NCI-H526 treated with DMSO at 0.1 percent for 48 hours (cell line): ENCODE measurements around the gene KL.

Experiments
- DNase-seq: peaks from one replicate; lab custom pipeline; 2025; lab: John Stamatoyannopoulos, UW

Gene KL

DNA sequence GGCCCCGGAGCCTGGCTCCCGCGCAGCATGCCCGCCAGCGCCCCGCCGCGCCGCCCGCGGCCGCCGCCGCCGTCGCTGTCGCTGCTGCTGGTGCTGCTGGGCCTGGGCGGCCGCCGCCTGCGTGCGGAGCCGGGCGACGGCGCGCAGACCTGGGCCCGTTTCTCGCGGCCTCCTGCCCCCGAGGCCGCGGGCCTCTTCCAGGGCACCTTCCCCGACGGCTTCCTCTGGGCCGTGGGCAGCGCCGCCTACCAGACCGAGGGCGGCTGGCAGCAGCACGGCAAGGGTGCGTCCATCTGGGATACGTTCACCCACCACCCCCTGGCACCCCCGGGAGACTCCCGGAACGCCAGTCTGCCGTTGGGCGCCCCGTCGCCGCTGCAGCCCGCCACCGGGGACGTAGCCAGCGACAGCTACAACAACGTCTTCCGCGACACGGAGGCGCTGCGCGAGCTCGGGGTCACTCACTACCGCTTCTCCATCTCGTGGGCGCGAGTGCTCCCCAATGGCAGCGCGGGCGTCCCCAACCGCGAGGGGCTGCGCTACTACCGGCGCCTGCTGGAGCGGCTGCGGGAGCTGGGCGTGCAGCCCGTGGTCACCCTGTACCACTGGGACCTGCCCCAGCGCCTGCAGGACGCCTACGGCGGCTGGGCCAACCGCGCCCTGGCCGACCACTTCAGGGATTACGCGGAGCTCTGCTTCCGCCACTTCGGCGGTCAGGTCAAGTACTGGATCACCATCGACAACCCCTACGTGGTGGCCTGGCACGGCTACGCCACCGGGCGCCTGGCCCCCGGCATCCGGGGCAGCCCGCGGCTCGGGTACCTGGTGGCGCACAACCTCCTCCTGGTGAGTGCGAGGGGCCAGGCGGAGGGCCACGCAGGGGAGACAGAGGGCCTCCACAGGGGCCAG, at the start of gene KL:
TSS of gene KL (plus strand) at position 10 of the 909 bp plus-strand sequence. CDS start at position 28, 18 bp downstream.
- peak; percentile 8 for DNase-seq

DNA sequence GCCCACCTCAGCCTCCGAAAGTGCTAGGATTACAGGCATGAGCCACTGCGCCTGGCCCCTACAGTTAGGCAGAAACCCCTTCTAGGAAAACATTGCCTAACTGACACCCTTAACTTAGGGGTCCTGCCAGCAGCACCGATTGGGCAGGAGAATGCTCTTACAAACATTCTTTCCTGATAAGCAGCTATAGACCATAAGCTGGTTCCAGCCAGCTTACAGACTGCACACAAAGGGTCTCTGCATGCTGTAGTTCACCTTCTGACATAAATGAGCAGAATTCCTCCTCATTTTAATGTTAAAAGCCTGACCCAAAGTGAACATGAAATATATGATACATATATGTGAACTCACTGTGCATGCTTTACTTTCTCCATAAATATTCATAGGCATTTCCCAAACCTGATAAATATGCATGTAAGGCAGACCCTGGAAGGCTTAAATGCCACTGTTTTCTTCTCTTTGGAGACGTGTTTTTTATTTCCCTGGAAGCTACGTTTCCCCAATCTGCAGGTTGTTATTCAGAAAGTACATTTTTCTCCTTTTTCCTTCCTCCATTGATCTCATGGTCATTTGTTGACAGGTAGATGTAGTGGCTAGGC, 48.5 kb upstream of the KL start:
- DNase-seq: no peak

DNA sequence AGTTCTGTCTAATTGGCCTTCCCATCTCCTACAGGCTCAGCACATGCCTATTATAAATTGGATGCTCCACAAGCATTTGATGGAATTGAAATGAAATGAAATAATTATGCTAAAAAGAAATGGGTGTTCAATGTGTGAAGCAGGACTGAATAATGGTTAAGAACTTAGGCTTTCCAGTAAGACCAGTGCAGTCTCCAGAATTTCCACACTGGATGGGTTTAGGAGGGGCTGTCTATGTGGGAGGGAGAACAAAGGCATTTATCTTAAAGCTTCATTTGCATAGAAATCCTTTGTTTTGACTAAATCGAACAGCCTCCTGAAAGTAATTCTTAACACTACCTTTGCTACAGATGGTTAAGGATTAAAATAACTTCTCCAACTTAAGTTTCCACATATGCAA, 47.9 kb upstream of the KL start:
- DNase-seq: no peak

DNA sequence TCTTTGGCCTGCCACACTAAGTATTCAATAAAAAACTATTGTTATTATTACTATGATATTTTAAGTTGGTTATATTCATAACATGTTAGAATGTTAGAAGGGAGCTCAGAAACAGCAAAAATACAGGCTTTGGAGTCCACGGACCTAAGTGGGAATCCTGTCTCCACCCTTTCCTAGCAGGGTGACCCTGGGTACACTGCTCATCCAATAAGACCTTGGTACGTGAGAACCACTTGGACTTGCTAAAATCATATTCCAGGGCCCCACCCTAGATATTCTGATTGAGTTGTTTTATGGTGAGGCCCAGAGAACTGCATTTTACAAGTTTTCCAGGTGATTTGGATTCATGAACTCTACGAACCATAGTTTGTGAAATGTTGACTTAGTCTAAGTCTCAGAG, 47.4 kb upstream of the KL start:
- no peak for DNase-seq

DNA sequence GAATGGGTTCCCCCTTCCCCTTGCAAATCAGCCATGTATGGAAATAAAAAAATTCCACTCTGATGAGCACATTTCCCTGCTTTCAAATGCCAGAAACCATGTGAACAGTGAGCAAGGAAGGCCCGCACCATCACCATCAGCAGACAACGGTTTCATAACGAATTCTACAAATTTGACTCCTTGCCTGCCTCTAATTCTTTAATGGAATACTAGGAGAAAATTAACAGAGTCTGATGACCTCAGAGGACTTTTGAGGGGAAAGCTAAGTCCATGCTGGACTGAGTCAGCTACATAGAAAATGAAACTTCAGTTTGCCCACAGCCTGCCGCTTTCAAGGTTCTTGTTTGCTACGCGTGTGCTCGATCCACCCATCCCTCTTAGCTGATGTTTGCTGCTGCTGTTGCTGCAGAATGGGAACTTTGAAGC, 46.7 kb upstream of the KL start:
- DNase-seq: no peak

DNA sequence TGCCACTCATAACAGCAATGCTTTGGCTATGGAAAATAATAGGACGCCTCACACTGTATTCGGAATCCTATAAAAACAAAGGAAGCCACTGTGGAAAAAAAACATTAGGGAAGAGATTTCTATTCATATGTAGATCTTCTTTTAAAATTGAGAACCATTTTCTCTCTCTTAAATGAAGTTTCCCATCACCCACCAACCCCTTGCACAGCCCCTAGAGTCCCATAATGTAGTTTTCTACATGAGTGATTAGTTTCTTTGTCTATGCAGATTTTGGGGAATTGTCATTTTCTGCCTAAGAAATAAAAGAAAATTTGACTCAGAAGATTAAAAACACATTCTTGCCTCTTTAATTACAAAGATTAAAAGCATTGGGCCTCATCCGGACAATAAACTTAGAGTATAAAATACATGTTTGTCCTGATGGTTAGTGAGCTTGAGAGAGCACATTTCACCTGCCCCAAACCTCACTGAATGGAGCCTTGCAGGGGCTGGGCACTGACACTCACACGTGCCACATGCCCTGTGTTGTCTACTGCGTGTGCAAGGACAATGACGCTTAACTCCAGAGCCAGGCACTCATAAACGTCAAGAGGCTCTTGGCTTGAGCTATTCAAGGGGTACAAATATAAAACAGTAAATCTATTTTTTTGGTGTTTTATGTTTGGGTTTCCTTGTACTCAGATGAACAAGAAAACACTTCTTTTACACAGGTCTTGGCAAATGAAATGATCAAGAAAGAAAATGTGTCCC, 40.0 kb upstream of the KL start:
- no peak for DNase-seq

DNA sequence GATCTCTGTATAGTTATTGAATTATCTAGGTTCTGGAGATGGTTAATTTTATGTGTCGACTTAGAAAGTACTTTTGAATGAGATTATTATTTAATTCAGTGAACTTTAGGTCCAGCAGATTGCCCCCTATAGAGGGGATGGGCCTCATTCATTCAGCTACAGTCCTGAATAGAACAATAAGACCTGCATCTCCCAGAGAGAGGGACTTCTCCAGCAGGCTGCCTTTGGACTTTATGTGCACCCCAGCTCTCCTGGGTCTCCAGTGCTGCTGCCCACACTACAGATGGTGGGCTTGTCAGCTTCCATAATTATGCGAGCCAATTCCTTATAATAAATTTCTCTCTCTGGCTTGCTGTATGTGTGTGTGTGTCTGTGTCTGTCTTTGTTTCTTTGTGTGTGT, 39.3 kb upstream of the KL start:
- DNase-seq: no peak

DNA sequence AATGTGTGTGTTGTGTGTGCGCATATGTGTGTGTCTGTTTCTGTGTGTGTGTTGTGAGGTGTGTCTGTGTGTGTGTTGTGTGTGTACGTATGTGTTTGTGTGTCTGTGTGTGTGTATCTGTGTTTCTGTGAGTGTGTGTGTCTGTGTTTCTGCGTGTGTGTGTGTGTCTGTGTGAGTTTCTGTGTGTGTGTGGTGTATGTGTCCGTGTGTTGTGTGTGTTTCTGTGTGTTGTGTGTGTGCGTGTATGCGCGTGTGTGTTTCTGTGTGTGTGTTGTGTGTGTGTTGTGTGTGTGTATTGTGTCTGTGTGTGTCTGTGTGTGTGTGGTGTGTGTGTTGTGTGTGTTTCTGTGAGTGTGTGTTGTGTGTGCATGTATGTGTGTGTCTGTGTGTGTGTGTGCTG, 38.9 kb upstream of the KL start:
- DNase-seq: no peak

DNA sequence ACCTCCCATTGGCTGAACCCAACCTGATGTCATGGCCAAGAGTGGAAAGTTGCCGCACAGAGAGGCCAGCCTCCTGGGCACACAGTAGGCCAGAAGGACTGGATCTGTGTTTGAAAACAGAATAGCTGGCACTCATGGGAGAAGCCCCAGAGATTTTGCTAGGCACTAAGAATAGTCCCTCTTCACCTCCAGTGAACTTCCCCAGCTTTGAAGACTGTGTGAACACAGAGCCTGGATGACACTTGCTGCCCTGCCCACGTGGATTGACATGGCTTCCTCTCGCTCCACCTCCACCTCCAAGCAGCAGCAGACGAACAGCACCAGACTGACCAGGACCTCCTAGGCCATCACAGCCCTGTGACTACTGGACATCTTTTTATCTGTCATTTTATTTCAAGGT, 37.9 kb upstream of the KL start:
- no peak for DNase-seq

DNA sequence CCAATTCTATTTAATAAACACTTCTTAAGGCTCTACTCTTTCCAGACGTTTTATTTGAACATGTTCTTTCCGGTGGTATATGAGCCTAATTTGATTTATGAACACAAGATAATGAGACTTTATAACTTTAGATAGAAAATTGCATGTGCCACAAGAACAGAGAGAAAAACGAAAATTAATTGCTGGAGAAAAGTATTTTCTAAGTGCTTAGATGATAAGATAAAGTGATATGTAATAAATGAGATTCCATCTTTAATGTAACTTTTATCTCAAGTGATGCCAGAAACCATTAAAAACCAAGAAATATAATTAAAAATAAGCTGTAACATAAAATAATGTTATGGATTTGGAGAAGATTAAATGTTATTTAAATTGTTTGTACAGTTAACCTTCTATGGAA, 33.2 kb upstream of the KL start:
- DNase-seq: no peak

DNA sequence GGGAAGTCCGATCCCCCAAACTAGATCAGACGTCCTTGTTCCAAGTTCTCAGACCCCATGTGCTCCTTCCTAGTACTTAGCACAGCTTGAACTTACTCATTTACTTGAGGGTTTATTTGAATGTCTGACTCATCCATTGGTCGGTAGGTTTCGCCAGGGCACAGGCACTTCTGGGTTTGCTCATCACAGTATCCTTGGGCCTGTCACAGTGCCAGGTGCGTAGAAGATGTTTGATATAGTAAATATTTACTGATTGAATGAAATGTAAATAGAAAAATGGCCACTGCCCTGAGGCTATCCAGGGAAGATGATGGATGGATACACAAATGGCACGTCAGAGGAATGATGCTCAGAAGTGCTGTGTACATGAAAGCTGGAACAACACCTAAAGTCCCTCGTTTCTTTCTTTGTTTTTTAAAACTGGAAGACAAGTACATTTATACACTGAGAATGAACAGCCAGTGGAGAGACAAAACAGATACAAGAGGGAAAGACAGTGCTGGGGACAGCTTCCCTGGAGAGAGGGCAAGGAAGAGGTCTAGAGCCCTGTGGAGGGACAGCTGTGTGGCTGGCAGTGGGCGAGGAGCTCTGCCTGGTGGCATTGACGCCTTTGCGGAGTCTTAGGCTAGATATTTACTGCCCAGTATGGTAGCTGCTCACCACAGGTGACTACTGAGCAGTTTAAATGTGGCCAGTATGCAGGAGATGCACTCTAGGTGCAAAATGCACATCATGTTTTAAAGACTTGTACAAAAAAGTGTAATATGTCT, 31.2 kb upstream of the KL start:
- peak; percentile 44 for DNase-seq

DNA sequence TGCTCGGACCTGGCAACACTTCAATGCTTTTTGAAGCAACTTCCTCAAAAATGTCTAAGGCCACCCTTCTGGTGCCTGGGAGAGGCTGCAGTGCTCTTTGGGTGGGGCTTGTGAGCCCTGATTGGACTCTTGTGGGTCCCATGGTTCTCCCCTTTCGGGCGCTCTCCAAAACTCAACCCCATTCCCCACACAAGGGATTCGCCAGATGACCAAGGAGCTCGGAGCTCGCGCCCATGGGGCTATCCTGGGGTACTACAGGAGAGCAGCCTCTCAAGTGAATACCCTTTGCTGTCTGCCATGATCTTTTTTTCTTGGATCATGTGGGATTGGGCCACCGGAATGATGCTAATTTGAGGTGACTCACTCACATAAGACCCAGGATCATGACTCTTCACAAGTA, 29.7 kb upstream of the KL start:
- DNase-seq: no peak

DNA sequence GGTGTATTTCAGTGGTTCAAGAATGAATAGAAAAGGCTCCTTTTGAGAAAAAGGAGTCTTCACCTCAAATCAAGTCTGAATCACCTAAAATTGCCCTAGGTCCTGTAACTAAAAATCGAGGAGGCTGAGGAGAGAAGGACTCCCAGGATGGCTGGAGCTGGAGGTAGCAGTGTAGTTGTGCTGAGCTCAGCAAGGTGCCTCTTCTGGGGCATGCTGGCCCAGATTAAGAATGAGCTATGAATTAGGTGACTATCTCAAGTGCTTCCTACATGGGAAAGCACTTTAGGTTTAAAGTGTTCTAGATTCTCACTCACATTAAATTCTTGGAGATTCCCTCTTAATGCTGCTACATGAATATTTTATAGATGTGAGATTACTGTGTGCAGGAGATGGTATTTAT, 28.8 kb upstream of the KL start:
- DNase-seq: no peak

DNA sequence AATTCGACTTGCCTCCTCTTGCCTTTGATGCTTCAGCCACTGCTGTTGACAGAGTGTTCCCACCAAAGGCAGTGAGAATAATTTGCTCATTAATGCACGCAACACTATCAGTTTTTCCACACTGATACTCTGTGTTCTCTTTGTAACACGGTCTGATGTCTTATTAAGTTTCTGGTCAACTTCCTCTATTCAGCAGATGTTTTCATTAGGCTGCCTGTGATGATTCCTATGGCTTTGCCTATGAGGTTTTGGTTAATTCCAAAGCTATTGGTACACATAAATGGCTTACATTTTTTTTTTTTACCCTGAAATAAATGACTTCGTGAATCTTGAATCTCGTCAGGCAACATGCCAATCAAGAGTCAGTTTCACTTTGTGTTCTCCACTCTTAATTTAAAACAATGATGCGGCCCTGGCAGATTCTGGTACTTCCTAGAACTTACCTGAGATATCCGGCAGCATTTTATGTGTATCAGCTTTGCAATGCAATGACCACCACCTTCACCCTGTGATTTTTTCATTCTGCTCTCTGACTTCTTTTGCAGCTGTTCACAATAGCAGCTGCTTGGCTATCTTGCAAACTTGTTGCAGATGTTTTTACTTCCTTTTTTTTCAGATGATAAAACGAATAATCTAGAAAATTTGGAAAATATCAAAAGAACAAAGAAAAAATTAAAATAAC, 27.5 kb upstream of the KL start:
- DNase-seq: no peak

DNA sequence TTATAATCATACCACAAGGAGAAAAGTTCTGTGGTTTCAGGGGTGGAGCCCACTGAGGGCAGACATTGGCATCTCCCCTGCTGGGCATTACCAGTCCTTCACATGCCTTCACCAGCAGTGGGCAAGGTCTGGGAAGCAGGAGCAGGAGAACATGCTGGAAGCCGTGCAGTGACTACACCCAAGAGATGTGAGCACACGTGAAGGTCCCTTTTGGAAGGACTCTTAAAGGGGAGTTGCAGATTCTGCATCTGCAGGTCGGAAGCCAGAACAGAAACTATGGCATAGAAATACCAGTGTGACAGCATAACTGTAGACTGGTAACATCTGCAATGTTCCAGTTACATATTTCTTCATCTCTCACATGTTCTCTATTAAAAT, 26.9 kb upstream of the KL start:
- DNase-seq: no peak

DNA sequence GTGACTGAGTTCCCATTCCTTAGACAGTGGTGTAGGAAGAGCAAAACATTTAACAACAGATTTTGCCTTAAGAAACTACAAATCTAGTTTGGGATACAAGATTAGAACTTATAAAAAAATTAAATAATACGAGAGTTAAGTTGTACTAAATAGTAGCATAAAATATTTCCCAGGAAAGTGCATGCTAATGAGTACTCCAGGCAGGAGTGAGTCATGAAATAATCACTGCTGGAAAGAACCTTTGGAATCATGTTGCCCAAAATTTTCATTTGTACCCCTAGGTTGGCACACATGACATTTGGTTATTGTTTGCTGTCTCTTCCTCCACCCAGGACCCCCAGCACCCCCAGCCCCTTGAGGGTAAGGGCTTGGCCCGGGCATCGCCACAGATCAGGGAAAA, 26.3 kb upstream of the KL start:
- DNase-seq: no peak

DNA sequence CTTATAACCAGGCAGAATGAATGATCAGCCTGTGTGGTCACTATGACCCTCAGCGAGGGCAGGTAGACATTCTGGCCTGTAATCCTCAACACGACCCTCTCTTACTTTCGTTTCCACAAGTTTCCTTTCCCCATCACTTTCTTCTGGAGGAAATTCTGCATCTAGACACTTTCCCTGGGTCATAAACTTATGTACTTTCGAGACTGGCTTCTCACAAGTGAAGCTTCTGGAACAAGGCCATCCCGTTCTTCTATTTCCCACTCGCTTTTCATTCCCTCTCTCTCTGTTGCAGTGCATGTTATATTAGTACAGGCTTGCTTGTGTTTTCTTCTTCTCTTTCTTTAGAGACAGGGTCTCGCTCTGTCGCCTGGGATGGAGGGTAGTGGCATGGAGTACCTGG, 23.1 kb upstream of the KL start:
- DNase-seq: no peak

DNA sequence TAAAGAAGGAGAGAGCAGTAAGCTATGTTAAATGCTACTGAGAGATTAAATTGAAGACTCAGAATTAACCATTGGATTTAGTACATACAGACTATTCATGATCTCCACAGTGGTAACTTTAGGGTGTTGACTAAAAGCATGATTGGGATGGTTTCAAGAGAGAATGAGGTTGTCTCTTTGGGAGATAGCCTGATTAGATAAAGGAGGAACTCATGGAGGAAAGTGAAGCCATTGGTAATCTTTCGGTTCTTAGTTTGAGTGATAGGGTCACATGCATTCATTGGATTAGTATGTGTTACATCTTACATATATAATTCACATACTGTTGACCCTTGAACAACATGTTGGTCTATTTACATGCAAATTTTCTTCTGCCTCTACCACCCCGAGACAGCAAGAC, 18.8 kb upstream of the KL start:
- no peak for DNase-seq

DNA sequence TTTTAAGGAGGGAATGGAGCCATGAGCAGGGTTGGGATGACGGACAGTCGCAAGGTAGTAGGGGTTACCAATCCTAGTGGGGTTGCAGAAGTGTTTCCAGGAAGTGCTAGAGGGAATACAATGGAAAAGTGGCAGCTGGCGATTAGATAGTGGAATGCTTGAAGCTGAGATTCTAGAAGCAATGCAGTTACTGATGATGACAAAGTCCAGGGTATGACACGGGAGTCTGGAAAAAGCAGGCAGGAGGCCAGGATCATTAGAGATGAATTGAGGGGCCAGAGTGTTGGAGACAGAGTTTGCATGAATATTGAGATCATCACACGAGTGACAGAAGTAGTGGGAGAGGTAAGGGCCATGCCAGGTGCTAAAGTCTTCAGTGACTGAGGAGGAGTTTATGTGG, 17.3 kb upstream of the KL start:
- DNase-seq: no peak

DNA sequence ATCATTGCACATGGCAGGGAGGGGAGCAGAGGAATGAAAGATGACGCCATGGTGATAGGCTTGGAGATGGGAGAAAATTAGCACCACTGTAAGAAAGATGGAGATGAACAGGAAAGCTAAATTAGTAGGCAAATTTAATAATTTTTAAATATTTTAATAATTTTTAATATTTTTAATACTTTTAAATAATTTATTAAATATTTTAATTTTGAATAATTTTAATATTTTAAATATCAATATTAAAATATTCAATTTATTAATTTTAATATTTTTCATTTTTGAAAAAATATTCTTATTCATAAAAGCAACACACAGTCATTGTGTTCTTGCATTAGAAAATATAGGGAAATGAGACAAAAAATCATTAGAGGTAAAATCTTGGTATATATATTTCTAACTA, 15.9 kb upstream of the KL start:
- DNase-seq: no peak

DNA sequence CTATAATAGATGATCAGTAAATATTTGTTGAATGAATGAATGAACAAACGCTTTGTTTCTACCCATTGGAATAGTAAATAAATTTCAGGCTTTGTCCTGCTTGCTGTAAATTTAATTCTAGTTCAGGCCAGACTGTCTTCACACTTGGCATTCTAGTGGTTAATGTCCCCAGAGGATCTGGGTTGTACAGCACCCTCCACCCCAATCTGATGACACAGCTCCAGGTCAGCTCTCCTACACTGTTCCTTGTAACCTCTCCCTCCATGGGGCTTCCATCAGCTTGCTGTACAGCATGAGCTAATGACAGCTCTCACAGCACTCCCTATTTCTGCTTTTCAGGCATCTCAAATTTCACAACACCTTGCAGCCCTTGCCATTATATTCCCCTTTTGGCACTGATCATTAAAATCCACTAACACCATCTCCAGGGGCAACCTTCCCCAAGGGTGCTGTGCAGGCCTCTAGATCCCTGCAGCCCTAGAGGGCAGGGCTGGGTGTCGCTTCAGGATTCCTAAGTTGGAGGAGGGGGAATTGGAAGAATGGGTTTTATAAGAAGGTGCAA, 12.7 kb upstream of the KL start:
- no peak for DNase-seq
